Astrocyte of the hippocampus (primary cell): Measurements from ENCODE around the gene NCR2.
"Not testable (repeated sequence)": the region's sequence is repeated elsewhere in the genome, so short reads cannot be mapped to it uniquely, and the experiment has no call there.

ENCODE experiments used
- DNase-seq: peaks from one replicate; pipeline ENCODE4 v3.0.0; 2011; ENCODE audit warnings: low read depth, low spot score

NCR2 gene, protein sequence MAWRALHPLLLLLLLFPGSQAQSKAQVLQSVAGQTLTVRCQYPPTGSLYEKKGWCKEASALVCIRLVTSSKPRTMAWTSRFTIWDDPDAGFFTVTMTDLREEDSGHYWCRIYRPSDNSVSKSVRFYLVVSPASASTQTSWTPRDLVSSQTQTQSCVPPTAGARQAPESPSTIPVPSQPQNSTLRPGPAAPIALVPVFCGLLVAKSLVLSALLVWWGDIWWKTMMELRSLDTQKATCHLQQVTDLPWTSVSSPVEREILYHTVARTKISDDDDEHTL

DNA sequence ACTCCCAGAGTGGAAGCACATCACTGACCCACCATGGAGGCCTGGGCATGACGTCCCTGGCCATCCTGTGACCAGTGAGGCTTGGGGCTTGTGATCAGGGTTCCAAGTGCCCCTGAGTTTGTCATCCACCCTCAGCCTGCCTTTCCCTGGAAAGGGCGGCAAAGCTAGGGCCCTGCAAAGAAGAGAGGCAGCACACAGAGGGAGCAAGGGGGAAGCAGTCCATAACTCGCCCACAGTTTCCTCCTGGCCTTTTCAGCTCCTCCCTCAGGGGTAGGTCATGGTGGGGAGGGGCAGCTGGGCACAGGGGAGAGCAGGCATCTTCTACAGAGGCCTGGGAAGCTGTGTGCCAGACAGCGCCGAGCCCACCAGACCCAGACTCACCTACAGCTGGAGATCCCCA lies at the start of gene NCR2:
Gene NCR2, plus strand, starts transcription at position 313 of the 400 bp plus-strand sequence. CDS start 269 bp downstream, outside the sequence.
- no peak for DNase-seq

DNA sequence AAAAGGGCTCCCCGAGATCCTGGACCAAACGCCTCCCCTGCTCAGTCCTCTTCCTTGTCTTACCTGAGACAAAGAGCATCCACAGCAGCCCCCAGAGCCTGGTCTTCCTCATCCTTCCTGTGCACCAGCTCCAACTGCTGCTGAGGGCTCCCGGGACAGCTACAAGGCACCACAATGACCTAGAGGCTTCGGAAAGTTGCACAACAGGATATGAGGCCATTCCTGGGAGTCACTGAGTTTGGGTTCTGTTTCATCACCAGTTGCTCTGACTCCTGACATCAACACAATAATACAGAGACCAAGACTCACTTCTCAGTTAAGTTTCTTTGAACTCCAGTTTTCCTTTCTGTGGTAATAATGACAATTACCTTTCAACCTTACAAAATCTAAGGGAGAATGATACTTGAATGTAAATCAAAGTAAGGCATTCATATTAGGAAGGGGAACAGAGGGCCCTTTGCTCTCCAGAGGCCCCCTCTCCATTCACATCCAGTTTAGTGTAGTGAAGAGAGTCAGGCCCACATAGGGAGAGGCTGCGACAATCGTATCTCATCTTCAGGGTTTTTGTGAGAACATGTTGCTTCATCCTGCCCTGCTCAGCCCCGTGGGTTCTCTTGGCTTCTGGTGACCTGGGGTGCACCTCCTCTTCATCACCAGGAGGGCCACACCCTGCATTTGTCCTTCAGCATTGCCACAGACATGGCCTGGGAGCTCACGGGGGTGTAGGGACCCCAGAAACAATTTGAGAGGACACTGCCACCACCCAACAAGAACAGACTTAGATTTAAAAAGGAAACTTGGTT lies 48.7 kb upstream of the NCR2 start, which contains the start of gene TREM1:
Gene TREM1, minus strand, starts transcription at position 139 of the 803 bp plus-strand sequence. Its CDS starts 27 bp downstream, at position 112.
- DNase-seq: no peak

DNA sequence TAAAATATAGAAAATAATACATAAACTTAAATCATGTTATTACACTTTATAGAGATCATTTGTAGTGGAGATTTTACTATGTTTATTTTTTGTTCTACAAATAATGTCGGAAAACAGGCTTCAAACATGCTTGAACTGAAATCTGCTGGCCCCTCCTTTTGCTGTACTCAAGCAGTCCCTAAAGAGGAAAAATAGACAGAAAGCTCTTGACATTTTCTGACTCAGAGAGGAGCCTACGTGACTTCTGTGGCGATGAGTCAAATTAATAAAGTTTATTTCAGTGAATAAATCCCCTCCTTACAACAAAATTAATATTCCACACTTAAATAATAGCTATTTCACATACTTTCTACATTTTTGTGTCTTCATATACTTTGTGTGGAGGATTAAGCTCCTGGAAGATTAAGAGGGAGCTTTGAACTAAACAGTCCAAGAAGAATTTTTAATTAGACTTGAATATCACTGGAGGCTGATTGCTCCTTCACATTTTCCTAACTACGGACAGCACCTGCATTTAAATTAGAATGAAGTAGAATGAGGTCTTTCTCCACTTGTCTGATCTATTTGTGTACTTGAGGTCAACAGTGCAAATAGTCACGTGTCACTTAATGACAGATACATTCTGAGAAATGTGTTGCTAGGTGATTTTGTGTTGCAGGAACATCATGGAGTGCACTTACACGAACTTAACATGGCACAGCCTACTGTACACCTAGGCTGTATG lies 47.2 kb upstream of the NCR2 start:
- DNase-seq: no peak

DNA sequence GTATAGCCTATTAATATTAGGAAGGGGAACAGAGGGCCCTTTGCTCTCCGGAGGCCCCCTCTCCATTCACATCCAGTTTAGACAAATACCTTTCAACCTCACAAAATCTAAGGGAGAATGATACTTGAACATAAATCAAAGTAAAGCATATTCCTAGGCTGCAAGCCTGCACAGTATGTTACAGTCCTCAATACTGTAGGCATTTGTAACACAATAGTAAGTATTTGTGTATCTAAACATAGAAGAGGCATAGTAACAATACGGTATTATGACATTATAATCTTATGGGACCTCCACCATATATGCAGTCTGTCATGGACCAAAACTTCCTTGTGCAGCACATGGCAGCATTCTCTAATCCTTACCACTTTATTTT lies 46.7 kb upstream of the NCR2 start:
- no peak for DNase-seq

DNA sequence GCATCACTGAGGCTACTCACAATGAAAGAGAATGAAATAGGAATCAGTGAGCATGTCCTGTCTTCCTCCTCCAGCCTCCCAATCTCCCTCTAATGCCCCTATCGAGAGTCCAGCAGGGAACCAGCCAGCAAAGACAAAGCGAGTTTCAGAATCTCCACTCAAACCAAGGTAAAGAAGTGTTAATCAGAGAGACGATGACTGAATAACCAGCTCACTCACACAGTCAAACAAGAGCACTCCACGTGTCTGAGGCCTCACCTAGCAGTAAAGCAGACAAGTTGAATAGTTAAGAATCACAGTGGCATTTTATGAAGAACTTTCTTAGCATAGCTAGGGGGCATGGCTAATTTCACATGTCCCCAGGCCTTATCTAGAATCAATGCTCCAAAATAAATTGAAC lies 45.6 kb upstream of the NCR2 start:
- no peak for DNase-seq

DNA sequence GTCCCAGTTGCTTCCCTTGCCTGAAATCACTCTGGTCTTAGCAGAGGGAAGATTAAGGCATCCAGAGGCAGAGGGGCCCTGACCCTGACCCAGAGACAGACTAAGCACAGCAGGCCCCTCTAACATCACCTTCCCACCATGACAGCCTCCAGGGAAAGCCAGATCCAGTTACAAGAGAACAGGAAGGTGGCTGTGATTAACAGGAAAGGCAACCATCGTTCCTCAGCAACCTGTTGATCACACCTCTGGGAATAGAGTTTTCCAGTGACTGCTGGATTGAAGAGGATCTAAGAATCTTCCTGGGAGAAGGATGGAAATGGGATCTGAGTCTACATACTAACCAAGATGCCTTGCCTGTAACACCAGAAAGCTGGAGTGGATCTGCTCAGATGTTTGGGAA lies 43.7 kb upstream of the NCR2 start:
- DNase-seq: no peak

DNA sequence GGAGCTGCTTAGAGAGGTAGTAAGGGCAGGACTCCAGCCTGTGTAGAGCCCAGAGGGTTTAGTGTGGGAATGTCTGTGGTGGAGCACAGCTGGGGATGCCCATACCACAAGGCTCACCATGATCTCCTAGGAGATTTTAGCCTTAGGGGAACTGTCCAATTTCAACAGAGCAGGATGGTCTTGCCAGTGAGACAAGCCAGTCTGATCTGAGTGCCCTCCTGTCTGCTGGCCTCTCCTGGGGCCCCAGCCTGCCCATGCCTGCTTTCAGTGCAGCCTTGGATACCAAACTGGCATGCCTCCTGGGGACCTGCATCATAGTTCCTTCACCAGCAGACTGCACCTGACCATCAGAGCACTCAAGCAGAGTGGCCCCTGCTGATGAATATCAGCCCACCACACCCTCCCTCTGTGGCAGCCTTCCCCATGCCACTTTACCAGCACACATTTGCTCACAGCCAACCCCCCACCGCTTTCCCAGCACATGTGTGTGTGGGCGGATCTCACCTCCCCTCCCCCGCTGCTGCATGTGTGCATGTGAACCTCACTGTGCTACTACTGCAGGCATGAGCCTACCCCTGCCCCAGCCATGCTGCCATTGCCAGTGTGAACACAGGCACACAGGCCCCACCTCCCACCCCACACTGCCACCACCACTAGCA lies 41.1 kb upstream of the NCR2 start:
- no peak for DNase-seq

DNA sequence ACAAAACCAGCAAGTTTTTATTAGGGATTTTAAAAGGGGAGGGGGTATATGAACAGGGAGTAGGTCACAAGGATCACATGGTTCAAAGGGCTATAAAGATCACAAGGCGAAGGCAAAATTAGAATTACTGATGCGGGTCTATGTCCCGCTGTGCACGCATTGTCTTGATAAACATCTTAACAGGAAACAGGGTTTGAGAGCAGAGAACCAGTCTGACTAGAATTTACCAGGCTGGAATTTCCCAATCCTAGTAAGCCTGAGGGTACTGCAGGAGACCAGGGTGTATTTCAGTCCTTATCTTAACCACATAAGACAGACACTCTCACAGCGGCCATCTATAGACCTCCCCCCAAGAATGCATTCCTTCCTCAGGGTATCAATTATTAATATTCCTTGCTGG lies 38.2 kb upstream of the NCR2 start:
- DNase-seq: not testable (repeated sequence)

DNA sequence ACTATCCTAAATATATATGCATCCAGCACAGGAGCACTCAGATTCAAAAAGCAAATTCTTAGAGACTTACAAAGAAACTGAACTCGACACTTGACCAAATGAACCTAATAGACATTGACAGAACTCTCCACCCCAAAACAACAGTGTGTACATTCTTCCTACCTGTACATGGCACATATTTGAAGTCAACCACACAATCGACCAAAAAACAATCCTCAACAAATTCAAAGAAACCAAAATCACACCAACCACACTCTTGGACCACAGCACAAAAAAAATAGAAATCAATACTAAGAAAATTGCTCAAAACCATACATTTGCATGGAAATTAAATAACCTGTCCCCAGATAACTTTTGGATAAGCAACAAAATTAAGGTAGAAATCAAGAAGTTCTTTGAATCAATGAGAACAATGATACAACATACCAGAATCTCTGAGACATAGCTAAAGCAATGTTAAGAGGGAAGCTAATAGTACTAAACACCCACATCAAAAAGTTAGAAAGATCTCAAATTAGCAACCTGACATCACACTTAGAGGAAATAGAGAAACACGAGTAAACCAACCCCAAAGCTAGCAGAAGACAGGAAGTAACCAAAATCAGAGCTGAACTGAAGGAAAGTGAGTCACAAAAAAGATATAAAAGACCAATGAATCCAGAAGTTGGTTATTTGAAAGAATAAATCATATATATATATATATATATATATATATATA lies 36.5 kb upstream of the NCR2 start:
- DNase-seq: no peak

DNA sequence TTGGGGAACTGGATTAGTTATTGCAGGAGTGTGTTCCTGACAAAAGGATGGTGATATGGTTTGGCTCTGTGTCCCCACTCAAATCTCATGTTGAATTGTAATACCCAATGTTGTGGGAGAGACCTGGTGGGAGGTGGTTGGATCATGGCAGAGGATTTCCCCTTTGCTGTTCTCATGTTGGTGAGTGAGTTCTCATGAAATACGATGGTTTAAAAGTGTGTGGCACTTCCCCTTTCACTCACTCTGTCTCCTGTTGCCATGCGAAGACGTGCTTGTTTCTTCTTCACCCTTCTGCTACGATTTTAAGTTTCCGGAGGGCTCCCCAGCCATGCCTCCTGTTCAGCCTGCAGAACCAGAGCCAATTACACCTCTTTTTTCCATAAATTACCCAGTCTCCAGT lies 32.8 kb upstream of the NCR2 start:
- no peak for DNase-seq

DNA sequence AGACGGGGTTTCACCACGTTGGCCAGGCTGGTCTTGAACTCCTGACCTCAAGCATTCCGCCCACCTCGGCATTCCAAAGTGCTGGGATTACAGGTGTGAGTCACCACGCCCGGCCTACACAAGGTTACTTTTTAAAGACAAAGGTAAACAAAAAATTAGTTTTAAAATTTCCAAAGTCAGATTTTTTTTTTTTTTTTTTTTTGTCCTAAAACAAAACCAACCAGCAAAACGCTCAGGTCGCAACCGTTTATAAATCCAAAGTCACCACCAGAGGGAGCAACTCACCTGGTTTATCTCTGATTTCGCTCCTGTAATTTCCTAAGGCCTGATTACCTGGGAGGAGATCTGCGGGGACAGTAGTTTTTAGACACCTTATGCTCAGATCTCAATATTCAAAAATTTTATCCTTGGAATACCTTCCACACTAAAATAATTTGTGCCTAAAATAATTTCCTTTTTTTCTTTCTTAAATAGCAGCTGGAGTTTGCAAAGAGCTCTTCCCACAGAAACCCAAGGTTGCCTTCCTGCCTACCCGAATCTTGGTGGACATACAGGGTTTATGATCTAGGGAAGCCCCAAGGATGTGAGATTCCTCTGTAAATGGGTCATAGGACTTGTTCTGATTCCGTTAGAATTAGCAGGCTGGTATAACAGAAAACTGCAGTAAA lies 29.1 kb upstream of the NCR2 start:
- DNase-seq: peak; percentile 62

DNA sequence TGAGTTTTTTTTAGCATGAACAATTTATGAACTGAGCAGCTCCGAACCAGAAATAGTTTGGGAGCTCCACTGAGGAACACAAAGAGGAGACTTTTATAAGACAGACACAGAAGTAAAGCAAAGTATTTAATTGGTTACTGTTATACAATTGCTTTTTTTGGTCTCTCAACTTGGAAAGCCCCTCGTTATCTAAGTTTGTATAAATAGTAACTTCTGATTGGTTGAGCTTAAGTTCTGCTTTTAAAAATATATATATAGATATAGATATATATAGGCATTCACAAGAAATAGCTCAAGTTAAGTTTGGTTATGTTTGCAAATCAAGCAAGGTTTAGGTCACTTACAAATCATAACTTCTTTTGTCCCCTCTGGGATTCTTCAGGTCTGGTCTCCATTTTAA lies 20.2 kb upstream of the NCR2 start:
- no peak for DNase-seq

DNA sequence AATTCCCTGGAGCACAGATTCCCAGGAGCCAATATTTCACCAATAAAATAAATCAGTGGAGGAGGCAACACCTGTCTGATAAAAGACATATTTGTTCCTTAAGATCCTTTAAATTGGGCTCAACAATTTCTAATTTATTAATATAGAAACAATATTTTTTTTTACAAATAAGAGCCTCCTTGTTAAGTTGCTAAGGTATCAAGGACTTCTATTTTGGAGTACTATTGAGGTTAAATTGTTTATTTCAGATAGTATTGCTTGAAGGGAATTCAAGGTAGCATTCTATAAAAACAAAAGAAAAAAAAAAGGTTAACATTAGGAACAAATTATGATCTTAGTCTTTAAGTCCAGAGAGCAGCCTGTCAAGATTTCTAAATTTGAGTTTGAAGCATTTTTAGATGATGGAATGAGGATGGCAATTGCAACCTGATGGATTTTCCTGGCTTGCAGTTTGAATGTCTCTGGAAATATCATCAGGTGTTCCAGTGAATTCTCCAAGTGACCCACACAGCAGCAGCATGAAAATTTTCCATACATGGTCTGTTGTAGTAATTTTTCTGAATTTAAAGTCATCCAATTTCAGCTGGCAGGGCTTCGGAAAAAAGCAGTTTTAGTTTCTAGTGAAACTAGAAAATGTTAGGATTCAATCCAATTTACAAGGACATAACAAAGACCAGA lies 19.3 kb upstream of the NCR2 start:
- DNase-seq: no peak

DNA sequence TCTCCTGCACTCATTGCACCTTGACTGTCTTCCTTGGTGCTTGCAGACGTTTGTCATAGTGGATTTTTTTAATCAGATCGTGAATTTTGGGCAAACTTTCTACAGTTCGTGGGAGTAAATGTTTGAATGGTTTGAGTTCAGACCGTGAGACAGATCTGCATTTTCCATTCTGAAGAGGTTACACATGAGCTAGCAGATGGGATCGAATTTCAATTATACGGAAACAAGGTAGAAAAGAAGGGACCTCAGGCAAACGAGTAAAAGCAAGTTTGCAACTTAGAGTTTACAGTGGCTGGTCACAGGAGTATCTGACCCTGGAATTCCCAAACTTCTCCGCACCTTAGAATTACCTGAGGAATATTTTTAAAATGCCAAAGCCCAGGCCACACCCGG lies 17.2 kb upstream of the NCR2 start:
- DNase-seq: no peak

DNA sequence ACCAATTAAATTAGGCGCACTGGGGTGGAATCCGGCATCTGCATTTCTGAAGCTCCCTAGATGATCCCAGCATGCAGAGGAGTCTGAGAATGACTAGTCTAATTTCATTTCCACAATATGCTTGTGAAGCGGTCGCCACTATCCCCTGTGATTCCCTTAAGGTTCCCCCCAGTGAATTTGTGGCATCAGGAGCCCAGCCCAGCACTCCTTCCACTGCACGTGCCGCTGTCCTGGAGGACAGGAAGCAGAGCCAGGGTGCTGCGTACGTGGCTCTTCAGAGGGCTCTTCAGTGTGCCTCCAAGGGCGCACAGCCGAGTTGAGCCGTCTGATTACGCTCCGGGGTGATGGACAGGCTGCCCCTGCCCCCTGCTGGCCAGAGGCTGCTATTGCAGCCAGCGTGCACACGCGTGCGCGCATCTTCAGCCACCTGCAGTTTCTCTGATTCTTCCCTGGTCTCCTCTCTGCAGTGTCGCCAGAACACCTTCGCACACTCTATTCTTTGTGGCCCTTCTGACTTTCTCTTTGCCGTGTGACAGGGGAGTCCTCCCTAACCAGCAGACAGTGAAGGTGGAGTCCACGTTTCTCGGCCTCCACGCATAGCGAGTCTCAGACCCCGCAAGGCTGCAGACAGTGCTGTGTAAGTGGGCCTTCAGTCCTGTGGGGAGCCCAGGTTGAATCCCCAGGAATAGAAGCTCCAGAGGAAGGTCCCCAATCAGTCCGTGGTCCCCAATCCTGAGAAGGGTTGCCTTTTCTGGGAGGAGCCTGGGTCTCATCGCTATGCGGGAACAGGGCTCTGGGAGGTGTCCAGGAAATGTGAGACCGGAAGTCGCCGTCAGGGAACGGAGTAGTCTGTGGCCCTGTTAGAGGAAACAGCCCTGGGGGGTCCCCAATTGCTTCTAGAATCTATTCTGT lies 16.5 kb upstream of the NCR2 start:
- DNase-seq: peak; percentile 82

DNA sequence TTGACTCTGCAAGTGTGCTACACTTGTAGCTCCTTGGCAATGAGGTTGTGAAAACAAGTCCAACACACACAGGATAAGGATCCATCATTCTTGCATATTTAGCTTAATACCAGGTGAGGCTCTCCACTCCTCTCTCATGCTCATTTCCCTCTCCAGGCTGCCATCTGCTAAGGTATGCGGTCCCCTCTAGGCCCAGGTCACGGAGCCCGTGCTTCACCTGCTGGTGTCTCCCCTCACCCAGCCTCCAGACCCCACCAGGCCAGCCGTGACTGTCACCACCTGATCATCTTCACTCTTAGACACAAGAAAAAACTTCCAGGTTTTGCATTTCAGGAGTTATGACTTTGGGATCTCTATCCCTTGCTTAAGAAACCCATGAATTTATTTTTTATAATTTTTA lies 14.2 kb upstream of the NCR2 start:
- DNase-seq: no peak

DNA sequence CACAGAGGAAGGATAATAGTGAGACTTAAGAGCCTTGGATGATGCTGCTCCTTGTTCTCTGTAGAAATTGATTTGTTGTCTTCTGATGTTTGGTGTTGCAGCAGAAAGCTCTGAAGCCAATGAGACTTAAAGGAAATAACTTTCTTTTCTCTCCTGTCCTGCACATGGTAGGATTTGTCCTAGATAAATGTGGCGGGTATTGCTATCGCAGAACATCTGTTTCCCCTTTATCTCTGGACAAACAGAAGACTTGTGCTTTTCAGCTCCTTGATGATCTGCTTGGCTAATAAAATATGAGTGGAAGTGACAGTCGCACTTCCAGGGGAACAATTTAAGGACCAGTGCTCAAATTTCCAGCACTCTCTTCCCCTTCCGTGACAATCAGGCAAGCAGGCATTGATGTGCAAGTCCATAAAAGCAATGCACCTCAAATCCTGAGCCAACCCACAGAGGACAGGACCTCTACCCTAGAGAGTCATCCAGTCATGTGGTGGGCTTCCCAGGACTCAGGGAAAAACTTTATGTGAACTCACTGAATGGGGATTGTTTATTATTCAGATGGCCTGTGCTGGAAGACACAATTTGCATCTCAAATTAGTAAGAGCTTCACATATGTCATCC lies 9.9 kb upstream of the NCR2 start:
- no peak for DNase-seq

DNA sequence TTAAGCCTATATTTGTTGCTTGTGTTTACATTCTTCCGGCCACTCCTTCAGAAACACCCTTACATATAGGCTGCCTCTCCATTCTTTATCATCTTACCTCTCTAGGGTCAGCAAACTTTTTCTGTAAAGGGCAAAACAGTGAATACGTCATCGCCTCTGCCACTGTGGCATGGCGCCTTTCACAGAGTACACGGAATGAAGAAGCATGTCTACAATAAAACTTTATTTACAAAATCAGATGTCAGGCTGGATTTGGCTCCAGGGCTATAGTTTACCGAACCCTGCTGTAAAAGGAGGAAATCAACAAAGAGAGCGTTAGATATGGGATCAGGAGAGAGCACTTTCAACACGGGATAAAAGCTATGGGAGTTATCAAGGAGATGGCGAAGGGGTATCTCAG lies 9.3 kb upstream of the NCR2 start:
- DNase-seq: no peak

DNA sequence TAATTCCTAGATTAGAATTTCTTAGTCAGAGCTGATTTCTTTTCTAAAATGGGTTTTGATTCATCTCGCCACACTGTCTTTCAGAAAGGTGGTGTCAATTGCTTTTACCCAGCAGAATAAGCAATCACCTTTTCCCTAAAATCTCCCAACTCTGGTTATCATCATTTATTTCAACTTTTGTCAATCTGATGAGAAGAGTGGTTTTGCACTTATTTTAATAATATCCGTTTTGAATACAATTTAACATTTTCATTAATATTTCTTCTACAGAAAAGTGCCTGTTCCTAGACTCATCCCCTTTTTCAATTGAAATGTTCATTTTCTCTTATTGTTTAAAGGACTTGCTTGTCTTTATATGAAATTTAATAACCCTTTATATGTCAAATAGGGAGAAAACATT lies 8.2 kb upstream of the NCR2 start:
- DNase-seq: no peak
